HG03175 (cell line): ENCODE results near the gene ERAS.

Experiments
- ATAC-seq: cut with Tn5 transposase; IDR thresholded peaks from one replicate; pipeline ENCODE4 v1.9.1; 2021; ENCODE audit warnings: mild to moderate bottlenecking, moderate library complexity; ENCODE audit not compliant: unreplicated experiment

ERAS gene

GRCh38 chrX:48826135-48826875, at the start of gene ERAS:
ERAS (plus strand) TSS chrX:48826513; CDS start chrX:48829124, 2,611 bp downstream.
- ATAC-seq: no peak

GRCh38 chrX:48776818-48777439, 49.4 kb upstream of the ERAS start:
- no peak for ATAC-seq

- no peak for ATAC-seq
Observed at GRCh38 chrX:48779399-48779798, 46.9 kb upstream of the ERAS start.

- no peak for ATAC-seq
Observed at GRCh38 chrX:48781705-48782104, 44.6 kb upstream of the ERAS start.

- ATAC-seq: no peak
Observed at GRCh38 chrX:48782216-48782615, 44.1 kb upstream of the ERAS start.

GRCh38 chrX:48782795-48783194, 43.5 kb upstream of the ERAS start:
- no peak for ATAC-seq

GRCh38 chrX:48784726-48785125, 41.6 kb upstream of the ERAS start:
- ATAC-seq: no peak

- ATAC-seq: no peak
Observed at GRCh38 chrX:48785186-48785539, 41.1 kb upstream of the ERAS start.

- ATAC-seq: no peak
Observed at GRCh38 chrX:48785540-48786214, 40.6 kb upstream of the ERAS start.

GRCh38 chrX:48786341-48786800, 39.9 kb upstream of the ERAS start, which contains the start of gene GATA1:
GATA1 (plus strand) TSS chrX:48786590; CDS start chrX:48791110, 4,520 bp downstream.
- ATAC-seq: no peak

- no peak for ATAC-seq
Observed at GRCh38 chrX:48786825-48787504, 39.3 kb upstream of the ERAS start.

GRCh38 chrX:48787505-48788443, 38.5 kb upstream of the ERAS start:
- ATAC-seq: no peak

GRCh38 chrX:48789366-48790220, 36.7 kb upstream of the ERAS start:
- ATAC-seq: no peak

- no peak for ATAC-seq
Observed at GRCh38 chrX:48790477-48790876, 35.8 kb upstream of the ERAS start.

- no peak for ATAC-seq
Observed at GRCh38 chrX:48791063-48791820, 35.1 kb upstream of the ERAS start.

GRCh38 chrX:48792219-48792618, 34.1 kb upstream of the ERAS start:
- no peak for ATAC-seq

- no peak for ATAC-seq
Observed at GRCh38 chrX:48793935-48794334, 32.4 kb upstream of the ERAS start.

- ATAC-seq: no peak
Observed at GRCh38 chrX:48794340-48794910, 31.9 kb upstream of the ERAS start.
